HUDEP-2 (cell line): Measurements from ENCODE around the gene MPZL2.
"Not testable (repeated sequence)": the region's sequence is repeated elsewhere in the genome, so short reads cannot be mapped to it uniquely, and the experiment has no call there.

ENCODE experiments used
- DNase-seq, 76 experiments: peaks; one replicate each; lab custom pipeline; 2025; ENCODE audit not compliant: unreplicated experiment in 76 of 76; lab: John Stamatoyannopoulos, UW

MPZL2 gene

GRCh38 chr11:118263695-118264568 is at the start of gene MPZL2:
MPZL2 (minus strand) TSS chr11:118264297; CDS start chr11:118264153, 144 bp downstream.
- no peak for DNase-seq

GRCh38 chr11:118313242-118313641 is 49.1 kb upstream of the MPZL2 start:
- DNase-seq, result no peak

- DNase-seq, result no peak
These were observed 48.2 kb upstream of the MPZL2 start for GRCh38 chr11:118312328-118312727.

- DNase-seq, result no peak
These were observed 47.4 kb upstream of the MPZL2 start for GRCh38 chr11:118311518-118311917.

GRCh38 chr11:118310781-118311485 is 46.8 kb upstream of the MPZL2 start:
- DNase-seq, result no peak

GRCh38 chr11:118310271-118310670 is 46.2 kb upstream of the MPZL2 start:
- no peak for DNase-seq

- DNase-seq, result not testable (repeated sequence)
These were observed 45.0 kb upstream of the MPZL2 start for GRCh38 chr11:118308995-118309528.

- no peak for DNase-seq
These were observed 42.5 kb upstream of the MPZL2 start for GRCh38 chr11:118306556-118306955.

GRCh38 chr11:118305726-118306125 is 41.6 kb upstream of the MPZL2 start:
- no peak for DNase-seq

GRCh38 chr11:118304568-118305248 is 40.6 kb upstream of the MPZL2 start, which contains the start of gene CD3E:
CD3E (plus strand) TSS chr11:118304730; CDS start chr11:118304953, 223 bp downstream.
- DNase-seq, result no peak

- no peak for DNase-seq
These were observed 40.1 kb upstream of the MPZL2 start for GRCh38 chr11:118304227-118304567.

GRCh38 chr11:118301600-118302195 is 37.6 kb upstream of the MPZL2 start:
- no peak for DNase-seq

- peak in 2 of 76 experiments; percentile 3 to 9 for DNase-seq
These were observed 31.8 kb upstream of the MPZL2 start for GRCh38 chr11:118295815-118296454.

GRCh38 chr11:118295199-118295598 is 31.1 kb upstream of the MPZL2 start:
- no peak for DNase-seq

GRCh38 chr11:118294053-118294452 is 30.0 kb upstream of the MPZL2 start:
- no peak for DNase-seq

- no peak for DNase-seq
These were observed 27.5 kb upstream of the MPZL2 start for GRCh38 chr11:118291477-118292135.

- peak in 4 of 76 experiments; percentile 2 to 15 (median 10) for DNase-seq
These were observed 26.8 kb upstream of the MPZL2 start for GRCh38 chr11:118290923-118291322.

GRCh38 chr11:118289401-118289800 is 25.3 kb upstream of the MPZL2 start:
- no peak for DNase-seq

GRCh38 chr11:118287006-118287405 is 22.9 kb upstream of the MPZL2 start:
- DNase-seq, result no peak

GRCh38 chr11:118286545-118286944 is 22.4 kb upstream of the MPZL2 start:
- no peak for DNase-seq
